Activated CD4-positive, alpha-beta memory T cell treated with anti-CD3 and anti-CD28 coated beads for 36 hours (primary cell): ENCODE measurements around the gene PIK3C2G. TPM values are rescaled to one million over a fixed set of nuclear protein-coding genes. Genes with fewer than 3 reads are reported as not detected.
A peak's percentile ranks its signal among the peaks of the same experiment; 100 is the strongest.

Experiments
- CTCF ChIA-PET: fragments of 350-600 bp; sonication (Branson Sonifier 250); formaldehyde crosslinking; loops from one replicate; lab custom pipeline; 2021; ENCODE audit warnings: antibody characterized with exemption, inconsistent platforms; lab: Charles Lee
- POLR2A ChIA-PET: fragments of 350-600 bp; sonication (Branson Sonifier 250); formaldehyde crosslinking; loops from one replicate; lab custom pipeline; 2021; ENCODE audit warnings: antibody characterized with exemption; lab: Charles Lee
- DNase-seq: peaks from one replicate; pipeline ENCODE4 v3.0.0-alpha.2; 2020
- H3K27ac Mint-ChIP-seq: one replicate; pipeline ENCODE4 v1.8.0; 2021; ENCODE audit warnings: mixed read lengths
- H3K27me3 Mint-ChIP-seq: one replicate; pipeline ENCODE4 v1.8.0; 2021; ENCODE audit warnings: mixed read lengths
- H3K36me3 Mint-ChIP-seq: one replicate; pipeline ENCODE4 v1.8.0; 2021; ENCODE audit warnings: mixed read lengths
- H3K4me1 Mint-ChIP-seq: one replicate; pipeline ENCODE4 v1.8.0; 2021; ENCODE audit warnings: low read depth, mixed read lengths
- H3K4me3 Mint-ChIP-seq: one replicate; pipeline ENCODE4 v1.8.0; 2021; ENCODE audit warnings: mild to moderate bottlenecking, mixed read lengths
- H3K9me3 Mint-ChIP-seq: one replicate; pipeline ENCODE4 v1.8.0; 2021; ENCODE audit warnings: mixed read lengths
- intact Hi-C: fragments of 100-400 bp; cut with micrococcal nuclease; formaldehyde crosslinking; loops from one replicate; pipeline ENCODE4 v1.15.1; 2023
- total RNA-seq, 2 experiments: library from RNA; stranded (reverse); gene quantifications; one replicate each; pipeline ENCODE4 v1.2.3, GENCODE V29; 2021

The PIK3C2G gene
- total RNA-seq, 2 experiments from 2014 or later, result not detected

DNA sequence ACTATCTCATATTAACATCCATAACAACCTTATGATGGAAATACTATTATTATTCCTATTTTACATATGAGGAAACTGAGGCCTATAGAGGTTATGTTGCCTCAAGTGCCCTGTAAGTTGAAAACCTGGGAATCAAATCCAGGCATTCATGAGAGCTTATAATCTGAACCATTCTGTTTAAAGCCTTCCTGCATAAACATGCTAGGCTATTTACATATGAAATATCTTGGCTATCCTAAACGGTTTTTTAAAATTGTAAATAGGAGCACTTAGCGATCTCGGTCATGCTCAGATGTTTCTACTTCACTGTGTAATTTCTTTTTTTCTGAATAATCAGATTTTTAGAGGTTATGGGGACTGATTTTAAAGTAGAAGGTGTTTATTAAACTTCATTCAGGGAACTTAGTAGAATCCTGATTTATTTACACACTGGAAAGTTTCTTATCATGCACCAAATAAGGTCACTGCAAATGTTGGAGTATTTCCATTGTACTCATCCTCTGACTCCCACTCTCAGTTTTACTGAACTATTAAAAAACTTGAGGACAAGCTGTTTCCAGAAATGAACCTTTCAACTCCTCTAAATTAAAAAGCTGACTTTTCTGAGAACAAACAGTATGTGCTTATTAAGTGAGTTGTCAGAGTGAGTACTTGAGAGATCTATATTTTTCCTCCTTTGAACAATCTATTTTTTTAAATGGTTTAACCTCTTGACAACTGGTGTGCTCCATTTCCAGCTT, 141.7 kb downstream of the PIK3C2G start:
- DNase-seq, result no peak
- no peaks in the 10 kb centered on the region for H3K4me1 Mint-ChIP-seq
- intact Hi-C loops, result no loop called here
- POLR2A ChIA-PET, result no interaction called here
- H3K9me3 Mint-ChIP-seq, result peaks cover 20% of the 10 kb centered on the region
- no peaks in the 10 kb centered on the region for H3K27me3 Mint-ChIP-seq
- H3K36me3 Mint-ChIP-seq, result no peaks in the 10 kb centered on the region
- H3K4me3 Mint-ChIP-seq, result no peak overlapping the region
- no peak overlapping the region for H3K27ac Mint-ChIP-seq
- CTCF ChIA-PET, result no interaction called here

DNA sequence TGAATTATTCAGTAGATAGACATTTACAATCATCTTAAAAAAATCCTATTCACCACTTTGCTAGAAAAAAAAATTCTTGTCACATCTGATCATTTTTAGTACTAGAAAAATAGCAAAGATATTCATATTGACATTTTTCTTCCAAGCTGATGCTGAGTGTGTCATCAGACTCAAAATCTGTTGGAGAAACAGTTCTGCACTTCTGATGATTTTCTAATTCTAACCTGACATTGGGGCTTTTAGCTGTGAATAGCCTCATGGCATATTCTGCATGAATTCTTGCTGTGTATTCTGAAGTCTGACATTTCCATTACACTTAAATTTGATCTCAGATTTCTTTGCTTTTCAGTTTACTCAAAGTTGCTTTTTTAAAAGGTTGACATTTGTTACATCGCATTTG, 150.1 kb downstream of the PIK3C2G start:
- intact Hi-C loops, result no loop called here
- POLR2A ChIA-PET, result no interaction called here
- no peak overlapping the region for H3K4me3 Mint-ChIP-seq
- H3K4me1 Mint-ChIP-seq, result no peaks in the 10 kb centered on the region
- peaks cover 11% of the 10 kb centered on the region for H3K9me3 Mint-ChIP-seq
- DNase-seq, result no peak
- no peaks in the 10 kb centered on the region for H3K27me3 Mint-ChIP-seq
- CTCF ChIA-PET, result no interaction called here
- H3K36me3 Mint-ChIP-seq, result no peaks in the 10 kb centered on the region
- no peak overlapping the region for H3K27ac Mint-ChIP-seq

DNA sequence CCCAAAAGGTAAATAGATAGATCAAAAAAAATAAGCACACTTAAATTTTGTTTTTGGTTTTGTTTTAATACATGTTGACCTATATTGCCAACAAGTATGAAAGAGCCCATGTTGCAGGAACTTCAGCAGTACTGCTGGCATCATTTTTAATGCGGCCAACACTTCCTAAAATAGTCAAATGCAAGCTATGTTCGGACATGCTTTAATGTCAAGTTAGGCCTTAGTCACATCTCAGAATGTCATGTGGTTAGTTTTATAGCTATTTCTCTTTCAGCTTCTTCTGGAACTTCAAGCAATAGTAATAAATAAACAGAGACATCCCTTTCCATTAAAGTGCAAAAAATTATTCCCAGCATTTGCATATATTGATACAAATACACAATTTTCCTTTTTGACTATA, 153.4 kb downstream of the PIK3C2G start:
- Mint-ChIP-seq H3K27me3 (no peaks in the 10 kb centered on the region), H3K27ac (no peak overlapping the region), H3K9me3 (peaks cover 8% of the 10 kb centered on the region), H3K4me3 (no peak overlapping the region), H3K36me3 (no peaks in the 10 kb centered on the region), H3K4me1 (no peaks in the 10 kb centered on the region)
- ChIA-PET POLR2A (no interaction called here), CTCF (no interaction called here)
- intact Hi-C loops, result no loop called here
- DNase-seq, result no peak

DNA sequence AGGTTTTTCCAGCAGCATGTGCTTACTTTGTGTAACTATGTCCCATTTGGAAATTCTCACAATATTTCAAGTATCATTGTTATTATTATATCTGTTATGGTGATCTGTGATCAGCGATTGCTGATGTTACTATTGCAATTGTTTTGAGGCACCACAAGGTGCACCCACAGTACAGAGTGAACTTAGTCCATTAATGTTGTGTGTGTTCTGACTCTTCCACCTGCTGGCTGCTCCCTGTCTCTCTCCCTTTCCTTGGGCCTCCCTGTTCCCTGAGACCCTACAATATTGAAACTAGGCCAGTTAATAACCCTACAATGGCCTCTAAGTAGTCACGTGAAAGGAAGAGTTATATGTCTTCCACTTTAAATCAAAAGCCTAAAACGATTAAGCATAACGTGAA, 153.9 kb downstream of the PIK3C2G start:
- CTCF ChIA-PET, result no interaction called here
- intact Hi-C loops, result no loop called here
- Mint-ChIP-seq H3K36me3 (no peaks in the 10 kb centered on the region), H3K4me3 (no peak overlapping the region), H3K27me3 (no peaks in the 10 kb centered on the region), H3K4me1 (no peaks in the 10 kb centered on the region), H3K27ac (no peak overlapping the region), H3K9me3 (peaks cover 6% of the 10 kb centered on the region)
- no peak for DNase-seq
- POLR2A ChIA-PET, result no interaction called here

DNA sequence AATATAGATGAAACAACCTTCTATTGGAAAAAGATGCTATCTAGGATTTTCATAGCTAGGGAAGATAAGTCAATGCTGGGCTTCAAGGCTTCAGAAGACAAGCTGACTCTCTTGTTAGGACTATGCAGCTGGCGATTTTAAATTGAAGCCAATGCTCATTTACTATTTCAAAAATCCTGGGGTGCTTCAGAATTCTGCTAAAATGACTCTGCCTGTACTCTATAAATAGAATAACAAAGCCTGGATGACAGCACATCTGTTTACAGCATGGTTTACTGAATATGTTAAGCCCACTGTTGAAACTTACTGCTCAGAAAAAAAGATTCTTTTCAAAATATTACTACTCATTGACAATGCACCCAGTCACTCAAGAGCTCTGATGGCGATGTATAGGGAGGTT, 155.1 kb downstream of the PIK3C2G start:
- Mint-ChIP-seq H3K27ac (no peak overlapping the region), H3K4me1 (no peaks in the 10 kb centered on the region), H3K9me3 (peaks cover 6% of the 10 kb centered on the region), H3K36me3 (no peaks in the 10 kb centered on the region), H3K4me3 (no peak overlapping the region), H3K27me3 (no peaks in the 10 kb centered on the region)
- DNase-seq, result no peak
- CTCF ChIA-PET, result no interaction called here
- intact Hi-C loops, result no loop called here
- POLR2A ChIA-PET, result no interaction called here

DNA sequence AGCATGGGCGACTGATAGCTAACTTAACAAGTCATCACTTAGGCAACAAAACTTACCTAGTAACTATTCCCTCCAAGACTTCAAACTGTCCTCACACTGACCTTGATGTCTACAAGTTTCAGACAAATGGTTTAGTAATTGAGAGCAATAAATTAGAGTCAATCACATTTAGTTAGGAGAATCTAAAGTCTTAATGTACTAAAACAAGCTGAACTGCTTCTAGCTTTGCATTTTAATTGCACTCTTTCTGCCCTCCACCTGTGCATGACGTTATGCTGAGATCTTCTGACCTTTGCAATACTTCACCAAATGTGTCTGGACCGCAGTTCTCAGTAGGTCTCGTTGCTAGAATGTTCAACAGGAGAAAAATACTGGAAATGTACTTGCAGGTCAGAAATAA, 158.0 kb downstream of the PIK3C2G start:
- ChIA-PET POLR2A (no interaction called here), CTCF (no interaction called here)
- Mint-ChIP-seq H3K27ac (no peak overlapping the region), H3K36me3 (no peaks in the 10 kb centered on the region), H3K4me1 (no peaks in the 10 kb centered on the region), H3K9me3 (peaks cover 5% of the 10 kb centered on the region), H3K4me3 (no peak overlapping the region), H3K27me3 (no peaks in the 10 kb centered on the region)
- intact Hi-C loops, result no loop called here
- DNase-seq, result no peak

DNA sequence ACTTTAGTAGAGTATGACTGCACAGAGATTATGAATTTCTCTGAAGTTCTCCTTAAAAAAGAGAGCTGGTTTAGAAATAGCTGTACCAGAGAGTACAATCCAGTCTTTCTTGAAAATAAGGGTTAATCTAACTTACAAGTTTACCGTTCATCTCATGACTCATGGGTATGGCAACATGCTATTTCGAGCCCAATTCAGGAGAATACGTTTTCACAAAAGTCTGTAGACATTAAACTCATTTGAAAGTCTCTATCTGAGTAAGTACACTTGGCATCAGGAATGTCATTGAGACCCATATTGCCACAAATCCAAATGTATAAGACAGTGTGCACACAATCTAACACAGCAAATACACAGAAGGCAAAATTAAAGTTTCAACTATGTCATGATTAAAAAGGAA, 160.5 kb downstream of the PIK3C2G start:
- no peak for DNase-seq
- Mint-ChIP-seq H3K4me1 (no peaks in the 10 kb centered on the region), H3K27me3 (no peaks in the 10 kb centered on the region), H3K27ac (no peak overlapping the region), H3K4me3 (no peak overlapping the region), H3K9me3 (peaks cover 5% of the 10 kb centered on the region), H3K36me3 (no peaks in the 10 kb centered on the region)
- CTCF ChIA-PET, result no interaction called here
- intact Hi-C loops, result no loop called here
- POLR2A ChIA-PET, result no interaction called here

DNA sequence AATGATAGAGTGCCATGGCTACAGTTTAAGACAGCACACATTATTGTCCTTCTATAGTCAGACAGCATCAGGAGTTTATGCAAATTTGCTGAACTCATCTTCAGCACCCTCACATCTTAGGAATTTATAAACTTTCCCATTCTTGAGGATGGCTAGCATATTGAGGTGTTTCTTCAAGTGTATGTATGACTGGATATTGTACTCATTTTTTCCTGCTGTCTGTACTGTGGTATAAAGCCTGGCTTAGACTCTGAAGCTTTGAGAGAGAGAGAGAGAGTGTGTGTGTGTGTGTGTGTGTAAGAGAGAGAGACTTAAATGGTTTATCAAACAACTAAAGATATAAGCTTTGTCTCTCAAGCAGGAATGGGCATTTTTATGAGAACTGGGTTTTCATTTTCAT, 161.6 kb downstream of the PIK3C2G start:
- CTCF ChIA-PET, result no interaction called here
- Mint-ChIP-seq H3K4me1 (no peaks in the 10 kb centered on the region), H3K9me3 (peaks cover 5% of the 10 kb centered on the region), H3K36me3 (no peaks in the 10 kb centered on the region), H3K4me3 (no peak overlapping the region), H3K27me3 (no peaks in the 10 kb centered on the region), H3K27ac (no peak overlapping the region)
- intact Hi-C loops, result no loop called here
- POLR2A ChIA-PET, result no interaction called here
- DNase-seq, result no peak

DNA sequence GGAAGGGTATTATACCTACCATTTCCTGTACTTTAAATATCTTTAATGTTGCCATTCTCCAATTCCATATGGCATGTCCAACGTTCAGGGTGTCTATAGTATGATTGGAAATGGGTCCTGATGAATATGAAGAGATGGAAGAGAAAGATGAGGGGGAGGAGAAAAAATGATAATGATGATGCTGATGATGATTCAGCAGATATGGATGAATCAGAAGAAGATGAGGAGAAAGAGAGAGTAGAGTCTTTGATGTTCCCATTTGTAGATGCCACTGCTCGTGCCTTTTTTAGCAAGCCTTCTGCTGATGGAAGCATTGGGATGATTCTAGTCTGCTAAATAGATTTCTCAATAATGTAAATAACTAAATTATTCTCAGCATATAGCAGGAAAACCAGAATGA, 163.5 kb downstream of the PIK3C2G start:
- intact Hi-C loops, result no loop called here
- DNase-seq, result no peak
- H3K4me1 Mint-ChIP-seq, result no peaks in the 10 kb centered on the region
- POLR2A ChIA-PET, result no interaction called here
- peaks cover 3% of the 10 kb centered on the region for H3K9me3 Mint-ChIP-seq
- H3K27me3 Mint-ChIP-seq, result no peaks in the 10 kb centered on the region
- no peaks in the 10 kb centered on the region for H3K36me3 Mint-ChIP-seq
- CTCF ChIA-PET, result no interaction called here
- H3K27ac Mint-ChIP-seq, result no peak overlapping the region
- no peak overlapping the region for H3K4me3 Mint-ChIP-seq

DNA sequence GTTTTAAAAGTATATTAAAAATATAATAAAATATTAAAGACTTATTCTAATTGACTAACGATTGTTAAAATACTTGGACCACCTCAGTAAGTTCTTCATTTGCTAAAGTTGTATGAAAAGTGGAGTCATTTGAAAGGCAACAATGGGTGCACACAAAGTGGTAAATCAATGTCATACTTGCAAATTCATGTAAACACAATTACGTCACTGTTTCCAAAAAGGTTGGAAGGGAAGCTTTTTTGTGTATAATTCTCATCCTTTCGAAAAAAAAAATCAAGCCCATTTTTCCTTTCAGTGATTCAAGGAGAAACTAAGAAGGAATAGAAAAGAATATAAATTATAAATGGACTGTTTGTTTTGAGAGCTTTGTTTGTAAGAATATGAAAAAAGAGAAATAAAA, 166.2 kb downstream of the PIK3C2G start:
- H3K4me1 Mint-ChIP-seq, result no peaks in the 10 kb centered on the region
- ChIA-PET POLR2A (no interaction called here), CTCF (no interaction called here)
- no peaks in the 10 kb centered on the region for H3K36me3 Mint-ChIP-seq
- H3K9me3 Mint-ChIP-seq, result peaks cover 3% of the 10 kb centered on the region
- intact Hi-C loops, result no loop called here
- no peaks in the 10 kb centered on the region for H3K27me3 Mint-ChIP-seq
- no peak overlapping the region for H3K4me3 Mint-ChIP-seq
- H3K27ac Mint-ChIP-seq, result no peak overlapping the region
- DNase-seq, result no peak

DNA sequence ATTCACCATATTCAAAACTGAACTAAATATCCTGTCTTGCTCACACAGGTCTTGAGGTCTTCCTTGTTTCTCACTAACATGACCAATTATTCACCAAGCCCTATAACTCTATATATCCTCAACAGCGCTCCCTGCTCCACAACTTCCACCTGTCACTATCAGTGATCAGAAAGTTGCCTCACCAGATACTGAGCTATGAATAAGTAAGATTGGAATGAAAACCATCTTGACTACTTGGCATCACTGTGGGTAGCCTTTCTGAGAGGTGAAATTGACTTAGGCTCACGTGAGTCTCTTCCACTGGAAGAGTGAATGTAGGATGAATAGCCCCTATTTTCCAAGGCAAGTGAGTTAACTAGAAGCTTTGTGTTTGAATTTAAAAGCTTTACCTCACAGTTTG, 167.1 kb downstream of the PIK3C2G start:
- intact Hi-C loops, result no loop called here
- CTCF ChIA-PET, result no interaction called here
- DNase-seq, result no peak
- Mint-ChIP-seq H3K9me3 (peaks cover 3% of the 10 kb centered on the region), H3K4me3 (no peak overlapping the region), H3K27me3 (no peaks in the 10 kb centered on the region), H3K4me1 (no peaks in the 10 kb centered on the region), H3K27ac (no peak overlapping the region), H3K36me3 (no peaks in the 10 kb centered on the region)
- POLR2A ChIA-PET, result no interaction called here

DNA sequence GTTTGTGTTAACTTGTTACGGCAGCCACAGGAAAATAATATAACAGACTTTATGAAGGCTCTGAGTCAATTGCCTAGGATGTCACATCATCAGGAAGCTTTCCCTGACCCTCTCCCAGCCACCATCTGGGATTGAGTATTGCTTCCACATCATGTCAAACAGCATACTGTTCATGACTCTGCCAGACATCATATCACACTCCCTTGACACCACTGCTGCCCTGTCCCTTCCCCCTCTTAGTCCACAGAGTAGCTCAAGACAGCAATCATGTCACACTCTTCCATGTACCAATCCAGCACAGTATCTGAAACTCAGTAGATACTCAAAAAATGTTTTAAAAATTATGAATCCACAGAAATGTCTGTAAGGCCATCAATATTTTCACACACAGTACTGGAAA, 168.0 kb downstream of the PIK3C2G start:
- Mint-ChIP-seq H3K9me3 (peaks cover 3% of the 10 kb centered on the region), H3K27ac (no peak overlapping the region), H3K27me3 (no peaks in the 10 kb centered on the region), H3K4me1 (no peaks in the 10 kb centered on the region), H3K36me3 (no peaks in the 10 kb centered on the region), H3K4me3 (no peak overlapping the region)
- ChIA-PET CTCF (no interaction called here), POLR2A (no interaction called here)
- no peak for DNase-seq
- intact Hi-C loops, result no loop called here

DNA sequence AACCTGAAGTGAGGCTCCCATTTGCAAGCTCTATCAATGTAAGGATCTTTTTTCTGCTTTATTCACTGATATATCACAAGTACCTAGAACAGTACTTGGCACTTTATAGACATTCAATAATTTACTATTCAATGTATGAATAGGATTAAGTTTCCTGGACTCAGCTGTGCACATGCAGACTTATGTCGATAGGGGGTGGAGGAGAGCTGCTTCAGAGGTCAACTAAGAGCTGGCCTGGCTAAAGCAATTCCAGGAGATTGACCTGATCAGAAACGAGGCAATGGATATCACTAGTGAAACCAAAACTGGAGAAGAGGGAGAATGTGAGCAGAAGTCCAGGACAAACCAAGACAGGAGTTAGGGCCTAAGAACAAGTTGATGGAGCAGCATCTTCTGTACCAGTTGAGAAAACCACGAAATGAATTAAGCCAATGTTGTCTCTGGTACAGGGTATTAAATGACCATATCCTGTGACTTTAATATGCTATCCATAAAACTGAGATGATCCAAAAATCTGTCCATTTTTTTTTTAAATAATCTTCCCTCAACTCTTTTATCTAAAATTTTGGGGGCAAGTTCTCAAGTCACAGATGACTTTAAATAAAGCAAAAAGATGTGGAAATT, 169.2 kb downstream of the PIK3C2G start:
- ChIA-PET CTCF (interaction anchor here (1.0 kb wide), 1 partner anchor 756 kb away, joined by 4 read pairs; no protein-coding TSS in a partner anchor), POLR2A (no interaction called here)
- DNase-seq, result peak; percentile 9
- Mint-ChIP-seq H3K27ac (no peak overlapping the region), H3K27me3 (no peaks in the 10 kb centered on the region), H3K4me1 (no peaks in the 10 kb centered on the region), H3K4me3 (no peak overlapping the region), H3K36me3 (no peaks in the 10 kb centered on the region), H3K9me3 (no peaks in the 10 kb centered on the region)
- intact Hi-C loops, result no loop called here
